HCT116 (cell line): ENCODE measurements around the gene APLN. TPM values are rescaled to one million over a fixed set of nuclear protein-coding genes. Genes with fewer than 3 reads are reported as not detected.

ENCODE experiments used
- ATAC-seq: fragments of 200-7000 bp; cut with Tn5 transposase; 2 replicates; pipeline ENCODE4 v1.9.1; 2020; ENCODE audit warnings: mild to moderate bottlenecking, moderate library complexity
- BruUV-seq: library from RNA; stranded (reverse); fragments of 400-500 nt; replicated peaks from 2 replicates; lab custom pipeline; 2021; lab: Mats Ljungman, UMichigan
- CTCF ChIA-PET: fragments of 300-600 bp; sonication (Branson Sonifier 250); formaldehyde crosslinking; loops from one replicate; lab custom pipeline; 2021; ENCODE audit warnings: antibody characterized with exemption; lab: Charles Lee
- POLR2A ChIA-PET: fragments of 300-600, 350-600 bp; sonication (Branson Sonifier 250); formaldehyde crosslinking; loops from one replicate; lab custom pipeline; 2021; ENCODE audit warnings: antibody characterized with exemption; lab: Charles Lee
- RAD21 ChIA-PET, 2 experiments: fragments of 300-600 bp; sonication (Branson Sonifier 250); formaldehyde crosslinking; loops; one replicate each; lab custom pipeline; 2023; ENCODE audit warnings: low total read pairs in 2 of 2; ENCODE audit not compliant: uncharacterized antibody in 2 of 2, unreplicated experiment in 2 of 2, low non-redundant PET in 1 of 2; lab: Charles Lee
- DNase-seq: peaks from one replicate; pipeline ENCODE4 v3.0.0-alpha.2; 2010; ENCODE audit warnings: low read depth, low spot score
- H2AFZ ChIP-seq: fragments of 200-600 bp; shearing (Covaris generic), sonication (generic); 2 replicates; pipeline ENCODE4 v1.6.1; 2017; ENCODE audit warnings: low read depth, mixed run types, mixed read lengths, antibody characterized with exemption, low read length; ENCODE audit not compliant: poor library complexity, severe bottlenecking
- H3K27ac ChIP-seq: 2 replicates; pipeline ENCODE4 v1.5.1; 2012; ENCODE audit warnings: low read depth, low read length
- H3K27me3 ChIP-seq: fragments of 200-600 bp; sonication (generic); 2 replicates; pipeline ENCODE4 v1.6.1; 2016; ENCODE audit warnings: mixed run types, low read length, mixed read lengths; ENCODE audit not compliant: insufficient read depth
- H3K36me3 ChIP-seq, 2 experiments: fragments of 200-500 bp in 1 of 2; fragments of 200-600 bp in 1 of 2; sonication (Bioruptor generic) in 1 of 2; sonication (generic) in 1 of 2; 2 replicates each; pipeline versions ENCODE4 v1.5.1 to v1.6.1; 2014 to 2016; ENCODE audit warnings: low read length in 2 of 2, inconsistent platforms in 1 of 2, mixed read lengths in 1 of 2, mixed run types in 1 of 2; ENCODE audit not compliant: insufficient read depth in 2 of 2, control insufficient read depth in 1 of 2
- H3K4me1 ChIP-seq, 2 experiments: fragments of 200-600 bp in 1 of 2; sonication (generic) in 1 of 2; 2 replicates each; pipeline versions ENCODE4 v1.5.1 to v1.6.1; 2012 to 2017; ENCODE audit warnings: low read length in 2 of 2, inconsistent platforms in 1 of 2, mild to moderate bottlenecking in 1 of 2, mixed read lengths in 1 of 2, mixed run types in 1 of 2, moderate library complexity in 1 of 2; ENCODE audit not compliant: insufficient read depth in 2 of 2, control insufficient read depth in 1 of 2
- H3K4me2 ChIP-seq: fragments of 200-600 bp; sonication (generic); 2 replicates; pipeline ENCODE4 v1.6.1; 2017; ENCODE audit warnings: mixed run types, low read length, mixed read lengths
- H3K4me3 ChIP-seq, 2 experiments: fragments of 200-600 bp in 1 of 2; sonication (generic) in 1 of 2; replicated peaks in 1 of 2; 2 replicates each; pipeline ENCODE4 v1.5.1; 2011 to 2016; ENCODE audit warnings: low read length in 2 of 2, control low read depth in 1 of 2, low read depth in 1 of 2, mild to moderate bottlenecking in 1 of 2, mixed read lengths in 1 of 2, mixed run types in 1 of 2
- H3K79me2 ChIP-seq: fragments of 200-600 bp; sonication (generic); 2 replicates; pipeline ENCODE4 v1.6.1; 2017; ENCODE audit warnings: mild to moderate bottlenecking, mixed run types, low read length, moderate library complexity, mixed read lengths; ENCODE audit not compliant: insufficient read depth
- H3K9ac ChIP-seq: fragments of 200-600 bp; sonication (generic); 2 replicates; pipeline ENCODE4 v1.6.1; 2016; ENCODE audit warnings: low read length, mixed read lengths
- H3K9me2 ChIP-seq: fragments of 200-600 bp; sonication (generic), shearing (Covaris generic); 2 replicates; pipeline ENCODE4 v1.6.1; 2017; ENCODE audit warnings: mixed run types, mild to moderate bottlenecking, moderate library complexity; ENCODE audit not compliant: insufficient read depth
- H3K9me3 ChIP-seq, 2 experiments: fragments of 200-500 bp in 1 of 2; fragments of 200-600 bp in 1 of 2; sonication (Bioruptor generic) in 1 of 2; sonication (generic) in 1 of 2; 2 replicates each; pipeline ENCODE4 v1.6.1; 2014 to 2017; ENCODE audit warnings: low read length in 2 of 2, mixed read lengths in 2 of 2, inconsistent platforms in 1 of 2, low read depth in 1 of 2, mild to moderate bottlenecking in 1 of 2, mixed run types in 1 of 2, moderate library complexity in 1 of 2; ENCODE audit not compliant: control insufficient read depth in 1 of 2, insufficient read depth in 1 of 2
- H4K20me1 ChIP-seq: fragments of 200-600 bp; sonication (generic), shearing (Covaris generic); 2 replicates; pipeline ENCODE4 v1.6.1; 2017; ENCODE audit warnings: mixed run types, mild to moderate bottlenecking, moderate library complexity; ENCODE audit not compliant: insufficient read depth
- CEBPB ChIP-seq: IDR thresholded peaks from 2 replicates; pipeline ENCODE4 v1.6.1; 2012; ENCODE audit warnings: low read depth
- CTCF ChIP-seq, 3 experiments: fragments of 200-600 bp in 1 of 3; sonication (generic) in 1 of 3; IDR thresholded peaks in 2 of 3; conservative IDR thresholded peaks in 1 of 3; 2 replicates each; pipeline ENCODE4 v1.5.1; 2012 to 2017; ENCODE audit warnings: low read depth in 2 of 3, low read length in 2 of 3, antibody characterized with exemption in 1 of 3, borderline replicate concordance in 1 of 3, control low read depth in 1 of 3, mild to moderate bottlenecking in 1 of 3, mixed read lengths in 1 of 3, mixed run types in 1 of 3, moderate library complexity in 1 of 3; ENCODE audit not compliant: insufficient read depth in 1 of 3
- EZH2phosphoT487 ChIP-seq: fragments of 200-600 bp; IDR thresholded peaks from 2 replicates; pipeline ENCODE4 v1.6.1; 2018; ENCODE audit warnings: antibody characterized with exemption, borderline replicate concordance
- FOSL1 ChIP-seq: IDR thresholded peaks from 2 replicates; pipeline ENCODE4 v1.6.1; 2012; ENCODE audit warnings: low read depth
- JUND ChIP-seq: IDR thresholded peaks from 2 replicates; pipeline ENCODE4 v1.6.1; 2012
- POLR2A ChIP-seq: IDR thresholded peaks from 2 replicates; pipeline ENCODE4 v1.7.0; 2011; ENCODE audit warnings: borderline replicate concordance; ENCODE audit not compliant: insufficient read depth, insufficient read length; ENCODE audit errors: extremely low read depth
- RAD21 ChIP-seq: IDR thresholded peaks from 2 replicates; pipeline ENCODE4 v1.6.1; 2012; ENCODE audit warnings: low read depth, mild to moderate bottlenecking
- SIN3A ChIP-seq: IDR thresholded peaks from 2 replicates; pipeline ENCODE4 v1.6.1; 2012; ENCODE audit warnings: low read depth
- SP1 ChIP-seq: IDR thresholded peaks from 2 replicates; pipeline ENCODE4 v1.6.1; 2012; ENCODE audit warnings: low read depth
- SRF ChIP-seq: IDR thresholded peaks from 2 replicates; pipeline ENCODE4 v1.6.1; 2012; ENCODE audit warnings: low read depth
- TCF7L2 ChIP-seq: IDR thresholded peaks from 2 replicates; pipeline ENCODE4 v1.7.0; 2011; ENCODE audit warnings: borderline replicate concordance, inconsistent platforms; ENCODE audit not compliant: insufficient read depth, insufficient read length; ENCODE audit errors: extremely low read depth
- YY1 ChIP-seq: IDR thresholded peaks from 2 replicates; pipeline ENCODE4 v1.6.1; 2011; ENCODE audit warnings: low read length, low read depth, moderate library complexity, mild to moderate bottlenecking; ENCODE audit not compliant: insufficient replicate concordance; ENCODE audit errors: extremely low read depth
- ZBTB33 ChIP-seq: IDR thresholded peaks from 2 replicates; pipeline ENCODE4 v1.6.1; 2011; ENCODE audit warnings: mild to moderate bottlenecking, low read length, moderate library complexity; ENCODE audit not compliant: insufficient replicate concordance; ENCODE audit errors: extremely low read depth
- ZFX ChIP-seq: fragments of 450-650 bp; IDR thresholded peaks from 2 replicates; pipeline ENCODE4 v1.6.1; 2017
- ZNF274 ChIP-seq: fragments of 200-500 bp; sonication (Bioruptor generic); IDR thresholded peaks from 2 replicates; pipeline ENCODE4 v1.6.1; 2014; ENCODE audit warnings: mild to moderate bottlenecking, low read depth, low read length, inconsistent platforms
- intact Hi-C: fragments of 100-400 bp; cut with micrococcal nuclease; formaldehyde crosslinking; loops from 2 replicates; pipeline ENCODE4 v1.10.0; 2022
- total RNA-seq: library from RNA; stranded (reverse); gene quantifications from one replicate; pipeline ENCODE4 v1.2.1, GENCODE V29; 2021; ENCODE audit not compliant: unreplicated experiment
- TF ChIP-seq, protein P1 (sequence below): IDR thresholded peaks from 2 replicates; pipeline ENCODE4 v1.6.1; 2012; ENCODE audit warnings: low read depth
- TF ChIP-seq, protein P2 (sequence below): IDR thresholded peaks from 2 replicates; pipeline ENCODE4 v1.6.1; 2012
- TF ChIP-seq, protein P3 (sequence below): IDR thresholded peaks from 2 replicates; pipeline ENCODE4 v1.6.1; 2012

Gene APLN
- total RNA-seq, 1 experiment from 2014 or later: 0.22 TPM

- ChIA-PET CTCF (interaction anchor here (4.0 kb wide), 1 partner anchor 117 kb away, joined by 27 read pairs; no protein-coding TSS in a partner anchor), RAD21 (no interaction called here), POLR2A (no interaction called here)
- Histone ChIP-seq H3K36me3 (no peaks in the 10 kb centered on the region), H3K4me3 (no peak overlapping the region), H3K9ac (no peak overlapping the region), H2AFZ (no peak overlapping the region), H3K79me2 (no peaks in the 10 kb centered on the region), H3K9me3 (no peaks in the 10 kb centered on the region), H3K27ac (no peak overlapping the region), H4K20me1 (no peaks in the 10 kb centered on the region), H3K4me2 (no peak overlapping the region), H3K4me1 (peaks cover 10 to 14% of the 10 kb centered on the region in 2 experiments; a peak in 2 of 4 replicates)
- no peak for DNase-seq
- intact Hi-C loops: loop anchor here (5.0 to 10.0 kb wide), 3 partner anchors 299 to 1306 kb away; partner anchors contain the start of gene UTP14A
- no peak for ATAC-seq
- BruUV-seq: no TSS peak
- no peak for TF ChIP-seq CEBPB
- TF ChIP-seq YY1: no peak
- no peak for TF ChIP-seq SIN3A
- TF ChIP-seq, protein P1, sequence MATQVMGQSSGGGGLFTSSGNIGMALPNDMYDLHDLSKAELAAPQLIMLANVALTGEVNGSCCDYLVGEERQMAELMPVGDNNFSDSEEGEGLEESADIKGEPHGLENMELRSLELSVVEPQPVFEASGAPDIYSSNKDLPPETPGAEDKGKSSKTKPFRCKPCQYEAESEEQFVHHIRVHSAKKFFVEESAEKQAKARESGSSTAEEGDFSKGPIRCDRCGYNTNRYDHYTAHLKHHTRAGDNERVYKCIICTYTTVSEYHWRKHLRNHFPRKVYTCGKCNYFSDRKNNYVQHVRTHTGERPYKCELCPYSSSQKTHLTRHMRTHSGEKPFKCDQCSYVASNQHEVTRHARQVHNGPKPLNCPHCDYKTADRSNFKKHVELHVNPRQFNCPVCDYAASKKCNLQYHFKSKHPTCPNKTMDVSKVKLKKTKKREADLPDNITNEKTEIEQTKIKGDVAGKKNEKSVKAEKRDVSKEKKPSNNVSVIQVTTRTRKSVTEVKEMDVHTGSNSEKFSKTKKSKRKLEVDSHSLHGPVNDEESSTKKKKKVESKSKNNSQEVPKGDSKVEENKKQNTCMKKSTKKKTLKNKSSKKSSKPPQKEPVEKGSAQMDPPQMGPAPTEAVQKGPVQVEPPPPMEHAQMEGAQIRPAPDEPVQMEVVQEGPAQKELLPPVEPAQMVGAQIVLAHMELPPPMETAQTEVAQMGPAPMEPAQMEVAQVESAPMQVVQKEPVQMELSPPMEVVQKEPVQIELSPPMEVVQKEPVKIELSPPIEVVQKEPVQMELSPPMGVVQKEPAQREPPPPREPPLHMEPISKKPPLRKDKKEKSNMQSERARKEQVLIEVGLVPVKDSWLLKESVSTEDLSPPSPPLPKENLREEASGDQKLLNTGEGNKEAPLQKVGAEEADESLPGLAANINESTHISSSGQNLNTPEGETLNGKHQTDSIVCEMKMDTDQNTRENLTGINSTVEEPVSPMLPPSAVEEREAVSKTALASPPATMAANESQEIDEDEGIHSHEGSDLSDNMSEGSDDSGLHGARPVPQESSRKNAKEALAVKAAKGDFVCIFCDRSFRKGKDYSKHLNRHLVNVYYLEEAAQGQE: no peak
- TF ChIP-seq EZH2phosphoT487: no peak
- TF ChIP-seq SRF: no peak
- TF ChIP-seq FOSL1: no peak
- TF ChIP-seq ZBTB33: no peak
- TF ChIP-seq, protein P2, sequence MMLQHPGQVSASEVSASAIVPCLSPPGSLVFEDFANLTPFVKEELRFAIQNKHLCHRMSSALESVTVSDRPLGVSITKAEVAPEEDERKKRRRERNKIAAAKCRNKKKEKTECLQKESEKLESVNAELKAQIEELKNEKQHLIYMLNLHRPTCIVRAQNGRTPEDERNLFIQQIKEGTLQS: no peak
- no peak for TF ChIP-seq JUND
- no peak for TF ChIP-seq SP1
- TF ChIP-seq POLR2A: no peak
- TF ChIP-seq RAD21: no peak
- TF ChIP-seq, protein P3, sequence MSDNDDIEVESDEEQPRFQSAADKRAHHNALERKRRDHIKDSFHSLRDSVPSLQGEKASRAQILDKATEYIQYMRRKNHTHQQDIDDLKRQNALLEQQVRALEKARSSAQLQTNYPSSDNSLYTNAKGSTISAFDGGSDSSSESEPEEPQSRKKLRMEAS: no peak
- no peak for TF ChIP-seq ZNF274
- TF ChIP-seq CTCF (IDR thresholded peaks at IDR 0.05 in 2 of 3, conservative IDR thresholded peaks at IDR 0.05 in 1 of 3; ENCODE audit: borderline replicate concordance in 1 of 3, insufficient read depth in 1 of 3, low read depth in 2 of 3, low read length in 2 of 3): no peak
- TF ChIP-seq ZFX: no peak
- no peak for TF ChIP-seq TCF7L2
- TF ChIP-seq, all 23 proteins: peak for 0
- Histone ChIP-seq H3K27me3 (no peaks in the 10 kb centered on the region), H3K9me2 (no peaks in the 10 kb centered on the region)
Observed at GRCh38 chrX:129608496-129608895, 46.3 kb downstream of the APLN start.
